Forelimb muscle (tissue), 1 donor: ENCODE results near the gene LTBP1. TPM values are rescaled to one million over a fixed set of nuclear protein-coding genes. Genes with fewer than 3 reads are reported as not detected.

Experiments
- DNase-seq: peaks from one replicate; pipeline ENCODE4 v3.0.0-alpha.2; 2013; ENCODE audit warnings: low read depth
- polyA plus RNA-seq: library from polyadenylated mRNA; unstranded; fragments of 120-200 nt; gene quantifications from one replicate; pipeline ENCODE4 v1.2.1, GENCODE V29; 2013; ENCODE audit not compliant: insufficient read length

Gene LTBP1
- polyA plus RNA-seq, 1 donor: 51.1 TPM

GRCh38 chr2:33266467-33266866 is 319.7 kb downstream of the LTBP1 start:
- DNase-seq: no peak

GRCh38 chr2:33267043-33267442 is 320.3 kb downstream of the LTBP1 start:
- no peak for DNase-seq

GRCh38 chr2:33267756-33268155 is 321.0 kb downstream of the LTBP1 start:
- no peak for DNase-seq

- no peak for DNase-seq
Measured at GRCh38 chr2:33268246-33268831, 321.6 kb downstream of the LTBP1 start.

- DNase-seq: no peak
Measured at GRCh38 chr2:33272001-33272400, 325.2 kb downstream of the LTBP1 start.

- DNase-seq: no peak
Measured at GRCh38 chr2:33273479-33273878, 326.7 kb downstream of the LTBP1 start.

GRCh38 chr2:33274524-33274923 is 327.8 kb downstream of the LTBP1 start:
- no peak for DNase-seq

- no peak for DNase-seq
Measured at GRCh38 chr2:33275689-33276444, 329.1 kb downstream of the LTBP1 start.

GRCh38 chr2:33277002-33277426 is 330.3 kb downstream of the LTBP1 start:
- DNase-seq: no peak

- DNase-seq: no peak
Measured at GRCh38 chr2:33278245-33278943, 331.6 kb downstream of the LTBP1 start.

- no peak for DNase-seq
Measured at GRCh38 chr2:33284287-33284686, 337.5 kb downstream of the LTBP1 start.

GRCh38 chr2:33287507-33288005 is 340.8 kb downstream of the LTBP1 start:
- DNase-seq: no peak

GRCh38 chr2:33288011-33288410 is 341.3 kb downstream of the LTBP1 start:
- no peak for DNase-seq

GRCh38 chr2:33289961-33290360 is 343.2 kb downstream of the LTBP1 start:
- no peak for DNase-seq

GRCh38 chr2:33291278-33292013 is 344.7 kb downstream of the LTBP1 start:
- no peak for DNase-seq

- no peak for DNase-seq
Measured at GRCh38 chr2:33292063-33292462, 345.3 kb downstream of the LTBP1 start.

- DNase-seq: no peak
Measured at GRCh38 chr2:33292981-33293595, 346.3 kb downstream of the LTBP1 start.

GRCh38 chr2:33298233-33298632 is 351.5 kb downstream of the LTBP1 start:
- no peak for DNase-seq

GRCh38 chr2:33301355-33301754 is 354.6 kb downstream of the LTBP1 start:
- DNase-seq: no peak

GRCh38 chr2:33302348-33302747 is 355.6 kb downstream of the LTBP1 start:
- DNase-seq: no peak

GRCh38 chr2:33304032-33304864 is 357.5 kb downstream of the LTBP1 start:
- DNase-seq: no peak
